Endothelial cell of umbilical vein (primary cell): ENCODE measurements around the gene MYO1E. TPM values are rescaled to one million over a fixed set of nuclear protein-coding genes. Genes with fewer than 3 reads are reported as not detected.

Experiments used
- BruUV-seq: library from RNA; stranded (reverse); fragments of 400-500 nt; replicated peaks from 2 replicates; lab custom pipeline; 2021; lab: Mats Ljungman, UMichigan
- CTCF ChIA-PET: fragments of 300-600, 350-600 bp; sonication (Branson Sonifier 250); formaldehyde crosslinking; loops from one replicate; lab custom pipeline; 2021; ENCODE audit warnings: antibody characterized with exemption, inconsistent platforms; lab: Charles Lee
- POLR2A ChIA-PET: fragments of 300-600, 350-600 bp; sonication (Branson Sonifier 250); formaldehyde crosslinking; loops from one replicate; lab custom pipeline; 2021; ENCODE audit warnings: antibody characterized with exemption, inconsistent platforms; lab: Charles Lee
- DNase-seq: peaks from one replicate; pipeline ENCODE4 v3.0.0-alpha.2; 2011; ENCODE audit warnings: low read depth, low spot score
- FAIRE-seq: peaks from 2 replicates; lab custom pipeline; 2011; peaks lifted over from hg19 to GRCh38; lab: Jason Lieb, UNC
- H2AFZ ChIP-seq: 2 replicates; pipeline ENCODE4 v1.6.0; 2012; ENCODE audit warnings: low read depth, low read length, control low read depth, inconsistent platforms
- H3K27ac ChIP-seq: 2 replicates; pipeline ENCODE4 v1.5.1; 2011; ENCODE audit warnings: low read depth, mild to moderate bottlenecking, control low read depth, low read length, moderate library complexity; ENCODE audit not compliant: insufficient read depth
- H3K27me3 ChIP-seq, 2 experiments: 2 replicates each; pipeline versions ENCODE4 v1.6.0 to v1.6.1; 2011; ENCODE audit warnings: low read length in 2 of 2, mixed read lengths in 1 of 2; ENCODE audit not compliant: control insufficient read depth in 2 of 2, insufficient read depth in 2 of 2
- H3K36me3 ChIP-seq, 2 experiments: 2 replicates in 1 of 2; 3 replicates in 1 of 2; pipeline ENCODE4 v1.5.1; 2011; ENCODE audit warnings: low read length in 2 of 2, mild to moderate bottlenecking in 1 of 2, moderate library complexity in 1 of 2; ENCODE audit not compliant: control insufficient read depth in 2 of 2, insufficient read depth in 2 of 2; ENCODE audit errors: extremely low read depth in 1 of 2
- H3K4me1 ChIP-seq: 3 replicates; pipeline ENCODE4 v1.5.1; 2011; ENCODE audit warnings: mild to moderate bottlenecking, low read length; ENCODE audit not compliant: control insufficient read depth, insufficient read depth; ENCODE audit errors: extremely low read depth
- H3K4me2 ChIP-seq: 2 replicates; pipeline ENCODE4 v1.6.1; 2011; ENCODE audit warnings: low read length, control low read depth, mixed read lengths; ENCODE audit not compliant: insufficient read depth
- H3K4me3 ChIP-seq, 3 experiments: fragments of 200-600 bp in 1 of 3; sonication (generic), shearing (Covaris generic) in 1 of 3; replicated peaks in 1 of 3; 2 replicates each; pipeline ENCODE4 v1.5.1; 2011 to 2016; ENCODE audit warnings: control low read depth in 3 of 3, low read length in 3 of 3, mild to moderate bottlenecking in 2 of 3, inconsistent platforms in 1 of 3, low read depth in 1 of 3, moderate library complexity in 1 of 3; ENCODE audit not compliant: insufficient read depth in 1 of 3
- H3K79me2 ChIP-seq: 2 replicates; pipeline ENCODE4 v1.6.0; 2012; ENCODE audit warnings: low read length, inconsistent platforms; ENCODE audit not compliant: control insufficient read depth, insufficient read depth
- H3K9ac ChIP-seq: replicated peaks from 2 replicates; pipeline ENCODE3; 2011; ENCODE audit warnings: low read length, control low read depth; ENCODE audit not compliant: insufficient read depth; ENCODE audit errors: extremely low read depth
- H3K9me1 ChIP-seq: replicated peaks from 3 replicates; pipeline ENCODE4 v1.6.0; 2011; ENCODE audit warnings: mild to moderate bottlenecking, low read length; ENCODE audit not compliant: control insufficient read depth, insufficient read depth; ENCODE audit errors: extremely low read depth
- H3K9me3 ChIP-seq: replicated peaks from 2 replicates; pipeline ENCODE4 v1.5.1; 2012; ENCODE audit warnings: low read length, inconsistent platforms; ENCODE audit not compliant: control insufficient read depth, insufficient read depth
- H4K20me1 ChIP-seq: replicated peaks from 2 replicates; pipeline ENCODE3; 2011; ENCODE audit warnings: mild to moderate bottlenecking, low read length; ENCODE audit not compliant: control insufficient read depth, insufficient read depth; ENCODE audit errors: extremely low read depth
- CTCF ChIP-seq, 2 donors: IDR thresholded peaks; 1 replicate in 1 of 2; 2 replicates in 1 of 2; pipeline ENCODE4 v1.5.1; 2011; ENCODE audit warnings: low read length in 2 of 2, mild to moderate bottlenecking in 2 of 2, moderate library complexity in 2 of 2, control low read depth in 1 of 2, inconsistent platforms in 1 of 2, low read depth in 1 of 2; ENCODE audit not compliant: insufficient read depth in 1 of 2; ENCODE audit errors: extremely low read depth in 1 of 2
- EZH2 ChIP-seq: IDR thresholded peaks from 2 replicates; pipeline ENCODE4 v1.6.1; 2012; ENCODE audit warnings: borderline replicate concordance, low read depth, mild to moderate bottlenecking, moderate library complexity, low read length, inconsistent platforms; ENCODE audit not compliant: severe bottlenecking
- FOS ChIP-seq: IDR thresholded peaks from 2 replicates; pipeline ENCODE4 v1.6.1; 2011; ENCODE audit warnings: mild to moderate bottlenecking, low read length, moderate library complexity, borderline replicate concordance; ENCODE audit not compliant: insufficient read depth
- GATA2 ChIP-seq: IDR thresholded peaks from 2 replicates; pipeline ENCODE4 v1.7.0; 2011; ENCODE audit warnings: low read depth, mild to moderate bottlenecking, moderate library complexity, mixed read lengths, low read length; ENCODE audit not compliant: insufficient read length, insufficient read depth
- JUN ChIP-seq: IDR thresholded peaks from 2 replicates; pipeline ENCODE4 v1.6.1; 2011; ENCODE audit warnings: borderline replicate concordance, low read depth; ENCODE audit not compliant: insufficient read length, insufficient read depth
- MAX ChIP-seq: IDR thresholded peaks from 2 replicates; pipeline ENCODE4 v1.6.1; 2011; ENCODE audit not compliant: insufficient read depth, insufficient read length
- MYC ChIP-seq: IDR thresholded peaks from one replicate; pipeline ENCODE4 v1.6.1; 2011; ENCODE audit warnings: mild to moderate bottlenecking, low read depth, low read length
- POLR2A ChIP-seq: IDR thresholded peaks from 2 replicates; pipeline ENCODE4 v1.6.1; 2012; ENCODE audit warnings: low read depth, mild to moderate bottlenecking, control low read depth, low read length
- POLR2AphosphoS5 ChIP-seq: IDR thresholded peaks from 2 replicates; pipeline ENCODE4 v1.6.1; 2012; ENCODE audit warnings: low read depth, mild to moderate bottlenecking, control low read depth, low read length, moderate library complexity; ENCODE audit not compliant: insufficient read depth
- dilution Hi-C: fragments of 300-500 bp; cut with MboI; formaldehyde crosslinking; loops from one replicate; pipeline ENCODE4 v1.15.0; 2019; ENCODE audit warnings: low sequenced_read_pairs; ENCODE audit not compliant: extremely low pct_ligation_motif_present
- intact Hi-C: fragments of 100-400 bp; cut with micrococcal nuclease; formaldehyde crosslinking; loops from one replicate; pipeline ENCODE4 v1.10.0; 2022
- polyA plus RNA-seq, 4 experiments: library from polyadenylated mRNA; depleted of rRNA in 3 of 4; stranded (reverse) in 3 of 4; unstranded in 1 of 4; fragments of >200 nt; gene quantifications; 2 replicates each; pipeline versions ENCODE4 v1.2.1 to v1.2.3, GENCODE V29; 2011 to 2012; ENCODE audit warnings: missing spikeins in 1 of 4
- total RNA-seq: library from RNA; stranded (reverse); gene quantifications from 2 replicates; pipeline ENCODE4 v1.2.3, GENCODE V29; 2021

The MYO1E gene
- total and polyA plus RNA-seq, 2 donors (not counting 3 experiments of a cell fraction or from before 2014, with no cell fraction given) = 31.6 to 218 TPM

GRCh38 chr15:59333401-59334075 lies 39.1 kb downstream of the MYO1E start:
- no peak overlapping the region for H3K27ac ChIP-seq
- H3K9me1 ChIP-seq = no peaks in the 10 kb centered on the region
- dilution Hi-C loops (no loop called here), intact Hi-C loops (no loop called here)
- no peak overlapping the region for H3K4me2 ChIP-seq
- H3K9me3 ChIP-seq = no peaks in the 10 kb centered on the region
- POLR2A ChIA-PET = no interaction called here
- BruUV-seq = no TSS peak
- FAIRE-seq (no peak), DNase-seq (no peak)
- no peaks in the 10 kb centered on the region for H3K36me3 ChIP-seq
- H3K4me1 ChIP-seq = peaks cover 5% of the 10 kb centered on the region
- peaks cover 12% of the 10 kb centered on the region for H4K20me1 ChIP-seq
- peaks cover 84% of the 10 kb centered on the region for H3K79me2 ChIP-seq
- no peak for TF ChIP-seq POLR2AphosphoS5
- no peak for TF ChIP-seq POLR2A
- no peak for TF ChIP-seq GATA2
- no peak for TF ChIP-seq JUN
- TF ChIP-seq FOS = no peak
- TF ChIP-seq MYC = no peak
- no peak for TF ChIP-seq CTCF (IDR thresholded peaks at IDR 0.05; ENCODE audit: extremely low read depth in 1 of 2, insufficient read depth in 1 of 2, low read depth in 1 of 2, low read length in 2 of 2)
- TF ChIP-seq EZH2 = no peak
- TF ChIP-seq MAX = no peak
- no peaks in the 10 kb centered on the region for H3K27me3 ChIP-seq
- no peak overlapping the region for H3K4me3 ChIP-seq
- no peak overlapping the region for H2AFZ ChIP-seq
- no peak overlapping the region for H3K9ac ChIP-seq
- CTCF ChIA-PET = interaction anchor here (1.7 kb wide), 1 partner anchor 86 kb away, joined by 6 read pairs; no protein-coding TSS in a partner anchor
